ENCODE measurements around the gene TICAM1. TPM values are rescaled to one million over a fixed set of nuclear protein-coding genes. Genes with fewer than 3 reads are reported as not detected.

TICAM1 gene
- total and polyA plus RNA-seq, 10 of the 15 experiments (the other 5 are each of a cell fraction or from before 2014, with no cell fraction given), result 0.31 to 31.1 (median 5.3) TPM

DNA sequence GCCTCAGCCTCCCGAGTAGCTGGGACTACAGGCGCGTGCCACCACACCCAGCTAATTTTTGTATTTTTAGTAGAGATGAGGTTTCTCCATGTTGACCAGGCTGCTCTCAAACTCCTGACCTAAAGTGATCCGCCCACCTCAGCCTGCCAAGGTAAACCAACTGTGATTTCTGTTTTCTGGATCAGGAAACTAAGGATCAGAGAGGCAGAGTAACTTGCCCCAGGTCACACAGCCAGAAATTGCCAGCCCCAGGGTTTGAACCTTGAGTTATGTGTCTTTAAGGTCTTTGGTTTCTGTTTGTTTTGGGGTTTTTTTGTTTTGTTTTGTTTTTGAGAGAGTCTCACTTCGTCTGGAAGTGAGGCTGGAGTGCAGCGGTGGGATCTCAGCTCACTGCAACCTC lies 40.2 kb upstream of the TICAM1 start (continued):
- TF ChIP-seq, protein P1, sequence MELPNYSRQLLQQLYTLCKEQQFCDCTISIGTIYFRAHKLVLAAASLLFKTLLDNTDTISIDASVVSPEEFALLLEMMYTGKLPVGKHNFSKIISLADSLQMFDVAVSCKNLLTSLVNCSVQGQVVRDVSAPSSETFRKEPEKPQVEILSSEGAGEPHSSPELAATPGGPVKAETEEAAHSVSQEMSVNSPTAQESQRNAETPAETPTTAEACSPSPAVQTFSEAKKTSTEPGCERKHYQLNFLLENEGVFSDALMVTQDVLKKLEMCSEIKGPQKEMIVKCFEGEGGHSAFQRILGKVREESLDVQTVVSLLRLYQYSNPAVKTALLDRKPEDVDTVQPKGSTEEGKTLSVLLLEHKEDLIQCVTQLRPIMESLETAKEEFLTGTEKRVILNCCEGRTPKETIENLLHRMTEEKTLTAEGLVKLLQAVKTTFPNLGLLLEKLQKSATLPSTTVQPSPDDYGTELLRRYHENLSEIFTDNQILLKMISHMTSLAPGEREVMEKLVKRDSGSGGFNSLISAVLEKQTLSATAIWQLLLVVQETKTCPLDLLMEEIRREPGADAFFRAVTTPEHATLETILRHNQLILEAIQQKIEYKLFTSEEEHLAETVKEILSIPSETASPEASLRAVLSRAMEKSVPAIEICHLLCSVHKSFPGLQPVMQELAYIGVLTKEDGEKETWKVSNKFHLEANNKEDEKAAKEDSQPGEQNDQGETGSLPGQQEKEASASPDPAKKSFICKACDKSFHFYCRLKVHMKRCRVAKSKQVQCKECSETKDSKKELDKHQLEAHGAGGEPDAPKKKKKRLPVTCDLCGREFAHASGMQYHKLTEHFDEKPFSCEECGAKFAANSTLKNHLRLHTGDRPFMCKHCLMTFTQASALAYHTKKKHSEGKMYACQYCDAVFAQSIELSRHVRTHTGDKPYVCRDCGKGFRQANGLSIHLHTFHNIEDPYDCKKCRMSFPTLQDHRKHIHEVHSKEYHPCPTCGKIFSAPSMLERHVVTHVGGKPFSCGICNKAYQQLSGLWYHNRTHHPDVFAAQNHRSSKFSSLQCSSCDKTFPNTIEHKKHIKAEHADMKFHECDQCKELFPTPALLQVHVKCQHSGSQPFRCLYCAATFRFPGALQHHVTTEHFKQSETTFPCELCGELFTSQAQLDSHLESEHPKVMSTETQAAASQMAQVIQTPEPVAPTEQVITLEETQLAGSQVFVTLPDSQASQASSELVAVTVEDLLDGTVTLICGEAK (IDR thresholded peaks at IDR 0.05; ENCODE audit: borderline replicate concordance), result no peak

- SMC1A ChIA-PET (ENCODE audit: uncharacterized antibody, unreplicated experiment), result interaction anchor here (1.1 to 5.6 kb wide), 4 partner anchors 39 to 60 kb away, joined by 3 to 49 read pairs (median 10); partner anchors contain the start of gene TICAM1
- H4K20me1 ChIP-seq (ENCODE audit: control insufficient read depth, insufficient read depth), result no peaks in the 10 kb centered on the region
- no peak overlapping the region for H3K4me2 ChIP-seq (ENCODE audit: control insufficient read depth, insufficient read depth)
- TF ChIP-seq EP300 (IDR thresholded peaks at IDR 0.05; ENCODE audit: borderline replicate concordance in 1 of 2, control insufficient read depth in 1 of 2, low read depth in 2 of 2, low read length in 2 of 2) (no peak), RELA (IDR thresholded peaks at IDR 0.05; ENCODE audit: borderline replicate concordance, partially characterized antibody) (no peak), IKZF1 (conservative IDR thresholded peaks at IDR 0.05) (no peak; the same call in 1 of the 2 replicates), IRF5 (IDR thresholded peaks at IDR 0.05; ENCODE audit: borderline replicate concordance) (no peak), SMARCA5 (IDR thresholded peaks at IDR 0.05) (peak; percentile 60), IKZF2 (IDR thresholded peaks at IDR 0.05) (peak in 1 of 2 experiments; percentile 38; a peak in 1 of 4 replicates), SREBF2 (IDR thresholded peaks at IDR 0.05; ENCODE audit: low read length) (no peak), FOXK2 (IDR thresholded peaks at IDR 0.05) (no peak), RCOR1 (conservative IDR thresholded peaks at IDR 0.05; ENCODE audit: low read depth, low read length) (no peak), SPI1 (IDR thresholded peaks at IDR 0.05; ENCODE audit: borderline replicate concordance, insufficient read depth, low read depth, low read length) (peak; percentile 59; the same call in 1 of the 2 replicates)
- H3K4me3 ChIP-seq, result no peak overlapping the region
- DNase-seq (ENCODE audit: low read depth, low spot score), result no peak
- no peaks in the 10 kb centered on the region for H3K36me3 ChIP-seq (ENCODE audit: control insufficient read depth in 2 of 2, insufficient read depth in 2 of 2, low read length in 1 of 2)
- POLR2A ChIA-PET, result interaction anchor here (0.7 to 1.8 kb wide), 2 partner anchors 42 to 47 kb away, joined by 3 to 13 read pairs; no protein-coding TSS in a partner anchor
- H3K27me3 ChIP-seq (replicated peaks in 1 of 2; ENCODE audit: control insufficient read depth in 2 of 2, insufficient read depth in 2 of 2, low read length in 1 of 2), result no peaks in the 10 kb centered on the region
- no peaks in the 10 kb centered on the region for H3K4me1 ChIP-seq (ENCODE audit: control insufficient read depth, insufficient read depth, low read length)
- RAD21 ChIA-PET (ENCODE audit: unreplicated experiment), result interaction anchor here (0.7 to 8.5 kb wide), 4 partner anchors 43 to 131 kb away, joined by 3 to 79 read pairs (median 5); no protein-coding TSS in a partner anchor
- peak; percentile 23 for ATAC-seq
- no peak overlapping the region for H3K9ac ChIP-seq (ENCODE audit: control insufficient read depth, insufficient read depth, low read length)
- H3K27ac ChIP-seq (ENCODE audit: control insufficient read depth, insufficient read depth), result no peak overlapping the region
- in situ Hi-C loops (cut with MboI) (loop anchor here (5.0 kb wide), 2 partner anchors 42 to 162 kb away; no protein-coding TSS in a partner anchor), intact Hi-C loops (cut with micrococcal nuclease; ENCODE audit: unreplicated experiment) (no loop called here)
- H3K79me2 ChIP-seq (ENCODE audit: control insufficient read depth, insufficient read depth, low read length), result peaks cover 15% of the 10 kb centered on the region
- CTCF ChIA-PET, result interaction anchor here (0.6 to 11.0 kb wide), 8 partner anchors 10 to 161 kb away, joined by 3 to 171 read pairs (median 10); no protein-coding TSS in a partner anchor
- no peaks in the 10 kb centered on the region for H3K9me3 ChIP-seq (replicated peaks; ENCODE audit: control insufficient read depth, insufficient read depth, low read length)
- no TSS peak for BruUV-seq (replicated peaks)
- FAIRE-seq, result no peak
- 80% methylated on average over 10 of the region's 10 CpGs for WGBS (ENCODE audit: insufficient coverage, insufficient replicate concordance, low lambda C conversion rate, missing lambda C conversion rate)
- H2AFZ ChIP-seq (ENCODE audit: control insufficient read depth, low read depth, low read length), result no peak overlapping the region
These were observed 38.7 kb upstream of the TICAM1 start for GRCh38 chr19:4870025-4870700.
